ENCODE results near the gene COBLL1.

GRCh38 chr2:164818149-164819136, 23.2 kb downstream of the COBLL1 start:
- no peak for TF ChIP-seq ZNF23 (tag by site-specific recombination; IDR thresholded peaks at IDR 0.05; ENCODE audit: borderline replicate concordance)
- no peak for TF ChIP-seq ZBTB44 (tag by site-specific recombination; IDR thresholded peaks at IDR 0.05)
- no peak for TF ChIP-seq CTCF (tag by site-specific recombination; IDR thresholded peaks at IDR 0.05)
- TF ChIP-seq PATZ1 (tag by site-specific recombination; IDR thresholded peaks at IDR 0.05) = no peak
- no peak for TF ChIP-seq ZNF292 (tag by site-specific recombination; IDR thresholded peaks at IDR 0.05; ENCODE audit: borderline replicate concordance, low read depth)
- TF ChIP-seq TSHZ1 (tag by site-specific recombination; IDR thresholded peaks at IDR 0.05; ENCODE audit: borderline replicate concordance) = no peak
- no peak for TF ChIP-seq ZNF354C (tag by site-specific recombination; IDR thresholded peaks at IDR 0.05; ENCODE audit: borderline replicate concordance, low read depth)
- TF ChIP-seq GFI1B (tag by site-specific recombination; IDR thresholded peaks at IDR 0.05) = no peak
- no peak for TF ChIP-seq HIC1 (tag by site-specific recombination; IDR thresholded peaks at IDR 0.05)

Measured in HEK293 (cell line).